ENCODE results near the gene FBLN1.

GRCh38 chr22:45460288-45461109 lies 42.2 kb upstream of the FBLN1 start:
- TF ChIP-seq CTCF (IDR thresholded peaks at IDR 0.05) (no peak), ZFX (IDR thresholded peaks at IDR 0.05; ENCODE audit: borderline replicate concordance) (no peak)
